Measurements from ENCODE around the gene COL8A1.

Gene COL8A1

GRCh38 chr3:99668044-99668443 is 29.6 kb downstream of the COL8A1 start:
- in situ Hi-C loops (cut with MboI; ENCODE audit: low sequenced_read_pairs) = no loop called here

- in situ Hi-C loops (cut with MboI; ENCODE audit: low sequenced_read_pairs) = no loop called here
Observed at GRCh38 chr3:99669879-99670555, 31.6 kb downstream of the COL8A1 start.

GRCh38 chr3:99670556-99670950 is 32.2 kb downstream of the COL8A1 start:
- in situ Hi-C loops (cut with MboI; ENCODE audit: low sequenced_read_pairs) = no loop called here

- in situ Hi-C loops (cut with MboI; ENCODE audit: low sequenced_read_pairs) = no loop called here
Observed at GRCh38 chr3:99674086-99674789, 35.8 kb downstream of the COL8A1 start.

- in situ Hi-C loops (cut with MboI; ENCODE audit: low sequenced_read_pairs) = no loop called here
Observed at GRCh38 chr3:99678023-99678422, 39.6 kb downstream of the COL8A1 start.

- in situ Hi-C loops (cut with MboI; ENCODE audit: low sequenced_read_pairs) = no loop called here
Observed at GRCh38 chr3:99678896-99679295, 40.5 kb downstream of the COL8A1 start.

GRCh38 chr3:99681512-99681911 is 43.1 kb downstream of the COL8A1 start:
- in situ Hi-C loops (cut with MboI; ENCODE audit: low sequenced_read_pairs) = no loop called here

- in situ Hi-C loops (cut with MboI; ENCODE audit: low sequenced_read_pairs) = no loop called here
Observed at GRCh38 chr3:99681976-99682375, 43.6 kb downstream of the COL8A1 start.

- in situ Hi-C loops (cut with MboI; ENCODE audit: low sequenced_read_pairs) = no loop called here
Observed at GRCh38 chr3:99683465-99683864, 45.1 kb downstream of the COL8A1 start.

GRCh38 chr3:99683876-99684275 is 45.5 kb downstream of the COL8A1 start:
- in situ Hi-C loops (cut with MboI; ENCODE audit: low sequenced_read_pairs) = no loop called here

- in situ Hi-C loops (cut with MboI; ENCODE audit: low sequenced_read_pairs) = no loop called here
Observed at GRCh38 chr3:99684644-99685043, 46.2 kb downstream of the COL8A1 start.

- in situ Hi-C loops (cut with MboI; ENCODE audit: low sequenced_read_pairs) = no loop called here
Observed at GRCh38 chr3:99686469-99686868, 48.1 kb downstream of the COL8A1 start.

GRCh38 chr3:99686955-99687612 is 48.7 kb downstream of the COL8A1 start:
- in situ Hi-C loops (cut with MboI; ENCODE audit: low sequenced_read_pairs) = no loop called here

GRCh38 chr3:99690761-99691369 is 52.5 kb downstream of the COL8A1 start:
- in situ Hi-C loops (cut with MboI; ENCODE audit: low sequenced_read_pairs) = no loop called here

- in situ Hi-C loops (cut with MboI; ENCODE audit: low sequenced_read_pairs) = no loop called here
Observed at GRCh38 chr3:99693636-99694035, 55.2 kb downstream of the COL8A1 start.

- in situ Hi-C loops (cut with MboI; ENCODE audit: low sequenced_read_pairs) = no loop called here
Observed at GRCh38 chr3:99696497-99696896, 58.1 kb downstream of the COL8A1 start.

- in situ Hi-C loops (cut with MboI; ENCODE audit: low sequenced_read_pairs) = no loop called here
Observed at GRCh38 chr3:99697250-99697649, 58.9 kb downstream of the COL8A1 start.

GRCh38 chr3:99698932-99699331 is 60.5 kb downstream of the COL8A1 start:
- in situ Hi-C loops (cut with MboI; ENCODE audit: low sequenced_read_pairs) = no loop called here

- in situ Hi-C loops (cut with MboI; ENCODE audit: low sequenced_read_pairs) = no loop called here
Observed at GRCh38 chr3:99699841-99700240, 61.4 kb downstream of the COL8A1 start.

- in situ Hi-C loops (cut with MboI; ENCODE audit: low sequenced_read_pairs) = no loop called here
Observed at GRCh38 chr3:99700631-99701268, 62.4 kb downstream of the COL8A1 start.
